22Rv1 (cell line): ENCODE results near the gene LIMK1.

Experiments
- H3K27ac ChIP-seq: fragments of 450-650 bp; 2 replicates; pipeline ENCODE4 v1.5.1; 2017
- CTCF ChIP-seq: fragments of 450-650 bp; IDR thresholded peaks from 2 replicates; pipeline ENCODE4 v1.5.1; 2017; ENCODE audit warnings: mild to moderate bottlenecking
- ZFX ChIP-seq: fragments of 450-650 bp; IDR thresholded peaks from 2 replicates; pipeline ENCODE4 v1.6.1; 2017; ENCODE audit warnings: antibody characterized with exemption, borderline replicate concordance

The LIMK1 gene

GRCh38 chr7:74149071-74149470 is 65.5 kb downstream of the LIMK1 start:
- no peak overlapping the region for H3K27ac ChIP-seq
- no peak for TF ChIP-seq CTCF
- TF ChIP-seq ZFX, result no peak

- TF ChIP-seq ZFX, result no peak
- TF ChIP-seq CTCF, result no peak
- no peak overlapping the region for H3K27ac ChIP-seq
These were observed 66.0 kb downstream of the LIMK1 start for GRCh38 chr7:74149603-74150002.

- H3K27ac ChIP-seq, result no peak overlapping the region
- TF ChIP-seq CTCF (no peak), ZFX (no peak)
These were observed 70.1 kb downstream of the LIMK1 start for GRCh38 chr7:74153736-74154135.

DNA sequence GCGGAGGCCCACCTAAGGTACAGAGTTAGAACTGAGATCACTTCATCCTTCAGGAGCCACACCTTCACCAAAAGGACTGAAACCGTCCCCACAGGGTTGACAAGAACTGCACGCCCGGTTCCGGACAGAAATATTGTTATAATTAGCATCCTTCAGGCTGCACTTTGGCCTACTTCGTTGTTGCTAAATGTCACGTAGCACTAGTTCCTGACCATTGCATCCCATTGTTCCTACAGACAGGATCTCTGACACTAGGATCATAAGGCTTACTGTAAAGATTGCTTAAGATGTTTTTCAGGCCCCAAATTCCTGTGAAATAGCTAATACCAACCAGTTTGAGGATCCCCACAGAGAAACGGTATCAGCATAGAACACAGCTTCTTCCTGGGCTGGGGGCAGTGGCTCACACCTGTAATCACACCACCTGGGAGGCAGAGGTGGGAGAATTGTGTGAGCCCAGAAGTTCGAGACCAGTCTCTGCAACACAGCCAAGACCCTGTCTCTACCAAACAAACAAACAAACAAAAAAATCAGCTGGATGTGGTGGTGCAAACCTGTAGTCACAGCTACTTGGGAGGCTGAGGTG is 72.3 kb downstream of the LIMK1 start:
- no peak overlapping the region for H3K27ac ChIP-seq
- TF ChIP-seq CTCF (no peak), ZFX (no peak)

DNA sequence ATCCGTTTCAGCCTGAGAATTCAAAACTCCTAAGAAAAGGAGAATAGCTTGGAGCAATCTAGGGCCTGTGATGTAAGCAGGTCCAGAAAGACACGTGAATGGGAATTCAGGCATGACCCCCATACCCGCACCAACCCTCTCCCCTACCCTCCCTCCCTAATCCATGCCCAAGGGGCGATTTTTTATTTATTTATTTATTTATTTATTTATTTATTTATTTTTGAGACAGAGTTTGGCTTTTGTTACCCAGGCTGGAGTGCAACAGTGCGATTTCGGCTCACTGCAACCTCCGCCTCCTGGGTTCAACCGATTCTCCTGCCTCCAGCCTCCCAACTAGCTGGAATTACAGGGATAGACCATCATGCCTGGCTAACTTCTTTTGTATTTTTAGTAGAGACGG is 74.0 kb downstream of the LIMK1 start:
- no peak for TF ChIP-seq ZFX
- no peak for TF ChIP-seq CTCF
- H3K27ac ChIP-seq, result no peak overlapping the region

DNA sequence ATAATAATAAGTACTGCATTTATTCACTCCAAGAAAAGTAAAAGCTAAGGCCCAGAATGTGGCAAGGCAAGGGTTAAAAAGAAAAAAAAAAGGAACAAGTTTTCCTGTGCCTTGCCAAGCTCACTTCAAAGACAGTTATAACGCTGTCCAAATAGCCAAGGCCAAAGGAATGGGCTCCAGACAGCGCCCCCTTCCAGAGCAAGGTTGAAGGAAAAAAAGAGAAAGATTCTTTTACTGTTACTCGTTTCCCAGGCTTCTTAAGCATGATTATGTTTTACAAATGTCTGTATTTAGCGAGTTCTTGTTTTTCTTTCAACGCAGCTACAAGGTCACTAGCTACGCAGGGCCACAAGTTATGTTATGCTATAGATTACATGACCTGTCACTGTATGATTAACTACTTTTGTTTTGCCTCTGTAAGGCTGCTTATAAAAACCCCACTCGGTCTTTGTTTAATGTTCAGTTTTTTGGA is 81.4 kb downstream of the LIMK1 start:
- H3K27ac ChIP-seq, result no peak overlapping the region
- peak; percentile 65 for TF ChIP-seq CTCF
- no peak for TF ChIP-seq ZFX

GRCh38 chr7:74165867-74166593 is 82.4 kb downstream of the LIMK1 start:
- H3K27ac ChIP-seq, result no peak overlapping the region
- TF ChIP-seq CTCF, result no peak
- TF ChIP-seq ZFX, result no peak

DNA sequence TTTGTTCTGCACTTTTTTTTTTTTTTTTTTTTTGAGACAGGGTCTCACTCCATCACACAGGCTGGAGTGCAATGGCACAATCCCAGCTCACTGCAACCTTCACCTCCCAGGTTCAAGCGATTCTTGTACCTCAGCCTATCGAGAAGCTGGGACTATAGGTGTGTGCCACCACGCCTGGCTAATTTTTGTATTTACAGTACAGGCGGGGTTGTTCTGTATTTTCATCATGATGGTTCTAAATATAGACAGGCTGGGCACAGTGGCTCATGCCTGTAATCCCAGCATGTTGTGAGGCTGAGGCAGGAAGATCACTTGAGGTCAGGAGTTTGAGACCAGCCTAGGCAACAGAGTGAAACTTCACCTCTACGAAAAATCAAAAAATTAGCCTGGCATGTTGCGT is 83.7 kb downstream of the LIMK1 start:
- H3K27ac ChIP-seq, result peak overlapping the region; percentile 41
